ENCODE data around the gene MGRN1. TPM values are rescaled to one million over a fixed set of nuclear protein-coding genes. Genes with fewer than 3 reads are reported as not detected.

The MGRN1 gene
- total RNA-seq, 1 experiment from 2014 or later: 105 TPM

- no peaks in the 10 kb centered on the region for H3K4me1 Mint-ChIP-seq (ENCODE audit: low read depth, unreplicated experiment)
- no peak overlapping the region for H3K27ac Mint-ChIP-seq (ENCODE audit: unreplicated experiment)
- no peak for TF ChIP-seq CTCF (IDR thresholded peaks at IDR 0.05; ENCODE audit: unreplicated experiment)
- CTCF ChIA-PET: no interaction called here
- no peaks in the 10 kb centered on the region for H3K36me3 Mint-ChIP-seq (ENCODE audit: insufficient read depth, unreplicated experiment)
- no TSS peak for BruUV-seq (replicated peaks)
- H3K4me3 Mint-ChIP-seq (ENCODE audit: low read depth, unreplicated experiment): no peak overlapping the region
- H3K9me3 Mint-ChIP-seq (ENCODE audit: low read depth, unreplicated experiment): no peaks in the 10 kb centered on the region
- H3K27me3 Mint-ChIP-seq (ENCODE audit: unreplicated experiment): peaks cover 3% of the 10 kb centered on the region
- DNase-seq: no peak
- intact Hi-C loops (cut with micrococcal nuclease; ENCODE audit: unreplicated experiment): no loop called here
These were observed 44.4 kb upstream of the MGRN1 start for GRCh38 chr16:4580250-4580649.

DNA sequence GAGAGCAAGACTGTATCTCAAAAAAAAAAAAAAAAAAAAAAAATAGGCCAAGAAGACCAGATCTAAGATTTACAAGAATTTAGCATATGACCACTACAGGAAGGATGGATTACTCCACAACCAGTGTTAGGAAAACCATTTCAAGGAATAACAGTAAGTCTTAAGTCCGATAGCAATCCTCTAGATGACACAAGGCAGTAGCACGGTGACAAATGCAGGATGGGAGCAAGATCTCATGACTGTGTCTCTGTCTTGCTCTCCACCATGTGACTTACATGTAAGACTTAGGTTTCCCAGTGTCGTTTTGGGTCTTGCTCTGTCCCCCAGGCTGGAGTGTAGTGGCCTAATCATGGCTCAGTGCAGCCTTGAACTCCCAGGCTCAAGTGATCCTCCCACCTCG, 40.7 kb upstream of the MGRN1 start:
- no peaks in the 10 kb centered on the region for H3K4me1 Mint-ChIP-seq (ENCODE audit: low read depth, unreplicated experiment)
- no peak overlapping the region for H3K27ac Mint-ChIP-seq (ENCODE audit: unreplicated experiment)
- no TSS peak for BruUV-seq (replicated peaks)
- H3K9me3 Mint-ChIP-seq (ENCODE audit: low read depth, unreplicated experiment): no peaks in the 10 kb centered on the region
- CTCF ChIA-PET: no interaction called here
- DNase-seq: no peak
- H3K27me3 Mint-ChIP-seq (ENCODE audit: unreplicated experiment): peaks cover 39% of the 10 kb centered on the region
- intact Hi-C loops (cut with micrococcal nuclease; ENCODE audit: unreplicated experiment): no loop called here
- no peaks in the 10 kb centered on the region for H3K36me3 Mint-ChIP-seq (ENCODE audit: insufficient read depth, unreplicated experiment)
- TF ChIP-seq CTCF (IDR thresholded peaks at IDR 0.05; ENCODE audit: unreplicated experiment): no peak
- H3K4me3 Mint-ChIP-seq (ENCODE audit: low read depth, unreplicated experiment): no peak overlapping the region

DNA sequence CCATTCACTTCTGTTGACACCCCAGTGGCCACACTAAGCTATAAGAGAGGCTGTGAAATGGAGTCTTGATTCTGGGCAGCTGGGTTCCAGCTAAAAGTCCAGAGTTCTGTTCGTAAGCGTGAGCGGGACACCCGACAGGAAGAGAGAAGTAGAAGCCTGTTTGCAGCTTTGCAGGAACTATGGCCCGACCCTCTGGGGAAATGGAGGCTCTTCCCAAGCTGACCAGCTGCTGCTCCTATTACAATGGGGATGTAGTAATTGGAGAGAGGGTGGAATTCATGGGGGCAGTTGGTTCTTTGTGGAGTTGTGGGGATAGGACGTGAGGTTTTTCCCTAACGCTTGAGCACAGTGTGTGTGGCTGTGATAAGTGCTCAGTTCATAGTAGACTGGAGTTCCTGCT, 38.3 kb upstream of the MGRN1 start:
- no peak for TF ChIP-seq CTCF (IDR thresholded peaks at IDR 0.05; ENCODE audit: unreplicated experiment)
- no peak overlapping the region for H3K4me3 Mint-ChIP-seq (ENCODE audit: low read depth, unreplicated experiment)
- DNase-seq: no peak
- H3K36me3 Mint-ChIP-seq (ENCODE audit: insufficient read depth, unreplicated experiment): no peaks in the 10 kb centered on the region
- BruUV-seq (replicated peaks): no TSS peak
- H3K27ac Mint-ChIP-seq (ENCODE audit: unreplicated experiment): no peak overlapping the region
- peaks cover 47% of the 10 kb centered on the region for H3K27me3 Mint-ChIP-seq (ENCODE audit: unreplicated experiment)
- intact Hi-C loops (cut with micrococcal nuclease; ENCODE audit: unreplicated experiment): loop anchor here (5.0 kb wide), 1 partner anchor 69 kb away; no protein-coding TSS in a partner anchor
- no peaks in the 10 kb centered on the region for H3K9me3 Mint-ChIP-seq (ENCODE audit: low read depth, unreplicated experiment)
- CTCF ChIA-PET: interaction anchor here (0.8 to 1.9 kb wide), 6 partner anchors 11 to 110 kb away, joined by 3 to 5 read pairs (median 4); partner anchors contain the start of gene HMOX2
- no peaks in the 10 kb centered on the region for H3K4me1 Mint-ChIP-seq (ENCODE audit: low read depth, unreplicated experiment)

DNA sequence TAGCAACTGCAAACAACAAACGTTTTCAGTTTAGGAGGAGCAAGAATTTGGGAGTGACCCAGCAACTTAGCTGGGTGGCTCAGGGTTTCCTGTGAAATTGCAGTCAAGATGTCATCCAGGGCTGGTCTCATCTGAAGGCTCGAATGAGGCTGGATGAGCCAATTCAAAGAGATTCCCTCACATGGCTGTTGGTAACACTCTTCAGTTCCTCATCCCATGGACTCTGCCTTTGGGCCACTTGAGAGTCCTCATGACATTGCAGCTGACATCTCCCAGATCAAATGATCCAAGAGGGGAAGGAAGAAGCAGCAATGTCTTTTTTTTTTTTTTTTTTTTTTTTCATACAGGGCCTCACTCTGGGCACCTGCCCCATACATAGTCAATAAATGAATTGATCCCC, 36.2 kb upstream of the MGRN1 start:
- Mint-ChIP-seq H3K36me3 (ENCODE audit: insufficient read depth, unreplicated experiment) (no peaks in the 10 kb centered on the region), H3K4me3 (ENCODE audit: low read depth, unreplicated experiment) (no peak overlapping the region), H3K27ac (ENCODE audit: unreplicated experiment) (no peak overlapping the region), H3K9me3 (ENCODE audit: low read depth, unreplicated experiment) (no peaks in the 10 kb centered on the region), H3K4me1 (ENCODE audit: low read depth, unreplicated experiment) (no peaks in the 10 kb centered on the region), H3K27me3 (ENCODE audit: unreplicated experiment) (peaks cover 68% of the 10 kb centered on the region)
- DNase-seq: no peak
- BruUV-seq (replicated peaks): no TSS peak
- CTCF ChIA-PET: interaction anchor here (0.7 to 0.9 kb wide), 2 partner anchors 28 to 85 kb away, joined by 4 to 8 read pairs; no protein-coding TSS in a partner anchor
- TF ChIP-seq CTCF (IDR thresholded peaks at IDR 0.05; ENCODE audit: unreplicated experiment): no peak
- intact Hi-C loops (cut with micrococcal nuclease; ENCODE audit: unreplicated experiment): loop anchor here (5.0 kb wide), 1 partner anchor 71 kb away; no protein-coding TSS in a partner anchor
